K562 (cell line): ENCODE measurements around the gene OR2V2. TPM values are rescaled to one million over a fixed set of nuclear protein-coding genes. Genes with fewer than 3 reads are reported as not detected.

ENCODE experiments used
- ETV5 ChIP-seq: sonication (generic); formaldehyde crosslinking; IDR thresholded peaks from 2 replicates; pipeline ENCODE4 v1.4.0; 2020; ENCODE audit warnings: low read depth, mild to moderate bottlenecking, missing genetic modification reagents
- NFIX ChIP-seq: fragments of 250-450 bp; sonication (Bioruptor Pico); IDR thresholded peaks from 2 replicates; pipeline ENCODE4 v1.4.0; 2020; ENCODE audit warnings: low read depth, mild to moderate bottlenecking, moderate library complexity
- RAD21 ChIP-seq, 2 experiments: fragments of 250-450 bp in 1 of 2; fragments of 450-650 bp in 1 of 2; sonication (Bioruptor Pico) in 1 of 2; formaldehyde crosslinking in 1 of 2; IDR thresholded peaks in 1 of 2; conservative IDR thresholded peaks in 1 of 2; 2 replicates each; pipeline versions ENCODE4 v1.4.0 to v1.8.0; 2020 to 2022; ENCODE audit warnings: mild to moderate bottlenecking in 2 of 2, moderate library complexity in 1 of 2
- SMARCB1 ChIP-seq: IDR thresholded peaks from 2 replicates; pipeline ENCODE4 v1.6.1; 2011; ENCODE audit warnings: improper control_type of control experiment, low read depth; ENCODE audit not compliant: insufficient read length
- TAF1 ChIP-seq: IDR thresholded peaks from 2 replicates; pipeline ENCODE4 v1.6.1; 2011; ENCODE audit warnings: mild to moderate bottlenecking, low read length, moderate library complexity; ENCODE audit not compliant: insufficient read depth, control insufficient read depth, severe bottlenecking; ENCODE audit errors: extremely low read depth
- ZFP1 ChIP-seq: fragments of 450-650 bp; formaldehyde crosslinking; IDR thresholded peaks from 2 replicates; pipeline ENCODE4 v1.4.0; 2020; ENCODE audit warnings: mild to moderate bottlenecking, mixed read lengths
- ZNF174 ChIP-seq: fragments of 250-450 bp; sonication (Bioruptor Pico); IDR thresholded peaks from 2 replicates; pipeline ENCODE4 v1.4.0; 2020; ENCODE audit warnings: mild to moderate bottlenecking
- polyA plus RNA-seq, 8 experiments: library from polyadenylated mRNA; depleted of rRNA in 4 of 8; stranded (reverse) in 5 of 8; unstranded in 3 of 8; fragments of >200 nt; fragmentation: Nextera tagmentation in 2 of 8; fragmentation: Illumina TruSeq in 1 of 8; extraction: Ambion mirVana in 2 of 8; extraction: Trizol in 1 of 8; gene quantifications; 2 replicates each; pipeline versions ENCODE4 v1.2.1 to v1.2.3, GENCODE V29; 2011 to 2014; ENCODE audit warnings: inconsistent platforms in 1 of 8, missing spikeins in 1 of 8
- total RNA-seq, 7 experiments: library from RNA; depleted of rRNA in 6 of 7; stranded (reverse); fragments of >200 nt in 6 of 7; fragmentation: Illumina TruSeq in 2 of 7; extraction: Trizol in 2 of 7; gene quantifications; 2 replicates each; pipeline versions ENCODE4 v1.2.1 to v1.2.3, GENCODE V29; 2011 to 2021; ENCODE audit warnings: low replicate concordance in 1 of 7
- TF ChIP-seq, protein P1 (sequence below): fragments of 250-450 bp; sonication (Bioruptor Pico); IDR thresholded peaks from 2 replicates; pipeline ENCODE4 v1.4.0; 2020; ENCODE audit warnings: mild to moderate bottlenecking, moderate library complexity
- TF ChIP-seq, protein P2 (sequence below): fragments of 450-650 bp; IDR thresholded peaks from 2 replicates; pipeline ENCODE4 v1.6.1; 2014; ENCODE audit warnings: low read depth, mild to moderate bottlenecking, moderate library complexity, borderline replicate concordance
- TF ChIP-seq, protein P3 (sequence below), 3 experiments: IDR thresholded peaks in 2 of 3; conservative IDR thresholded peaks in 1 of 3; 2 replicates each; pipeline ENCODE4 v1.5.1; 2011 to 2012; ENCODE audit warnings: low read length in 3 of 3, mild to moderate bottlenecking in 3 of 3, control low read depth in 2 of 3, improper control_type of control experiment in 1 of 3, inconsistent platforms in 1 of 3, low read depth in 1 of 3, mixed read lengths in 1 of 3, moderate library complexity in 1 of 3; ENCODE audit not compliant: insufficient read depth in 2 of 3
- TF ChIP-seq, protein P4 (sequence below): fragments of 450-650 bp; IDR thresholded peaks from 2 replicates; pipeline ENCODE4 v1.6.1; 2017; ENCODE audit warnings: antibody characterized with exemption, mild to moderate bottlenecking

OR2V2 gene
- total and polyA plus RNA-seq, 9 of the 15 experiments (the other 6 are each of a cell fraction or from before 2014, with no cell fraction given) = 0.01 TPM; not detected in 8

DNA sequence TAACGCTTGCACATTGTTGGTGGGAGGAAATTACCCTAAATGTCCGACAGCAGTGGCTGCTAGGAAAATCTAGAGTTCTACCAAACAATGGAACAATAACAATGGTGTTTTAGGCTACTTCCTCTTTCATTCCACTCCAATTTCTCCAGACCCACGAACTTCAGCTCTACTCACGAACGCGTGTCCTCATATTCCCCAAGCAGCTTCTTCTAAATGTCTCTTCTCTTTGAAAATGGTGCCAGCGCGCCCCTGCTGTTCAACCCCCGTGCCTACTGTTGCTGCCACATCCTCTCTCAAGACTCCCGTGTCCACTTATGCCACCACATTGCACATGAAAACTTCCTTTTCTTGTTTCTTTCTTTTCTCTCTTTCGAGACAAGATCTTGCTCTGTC lies 25.6 kb downstream of the OR2V2 start (continued):
- TF ChIP-seq, protein P1, sequence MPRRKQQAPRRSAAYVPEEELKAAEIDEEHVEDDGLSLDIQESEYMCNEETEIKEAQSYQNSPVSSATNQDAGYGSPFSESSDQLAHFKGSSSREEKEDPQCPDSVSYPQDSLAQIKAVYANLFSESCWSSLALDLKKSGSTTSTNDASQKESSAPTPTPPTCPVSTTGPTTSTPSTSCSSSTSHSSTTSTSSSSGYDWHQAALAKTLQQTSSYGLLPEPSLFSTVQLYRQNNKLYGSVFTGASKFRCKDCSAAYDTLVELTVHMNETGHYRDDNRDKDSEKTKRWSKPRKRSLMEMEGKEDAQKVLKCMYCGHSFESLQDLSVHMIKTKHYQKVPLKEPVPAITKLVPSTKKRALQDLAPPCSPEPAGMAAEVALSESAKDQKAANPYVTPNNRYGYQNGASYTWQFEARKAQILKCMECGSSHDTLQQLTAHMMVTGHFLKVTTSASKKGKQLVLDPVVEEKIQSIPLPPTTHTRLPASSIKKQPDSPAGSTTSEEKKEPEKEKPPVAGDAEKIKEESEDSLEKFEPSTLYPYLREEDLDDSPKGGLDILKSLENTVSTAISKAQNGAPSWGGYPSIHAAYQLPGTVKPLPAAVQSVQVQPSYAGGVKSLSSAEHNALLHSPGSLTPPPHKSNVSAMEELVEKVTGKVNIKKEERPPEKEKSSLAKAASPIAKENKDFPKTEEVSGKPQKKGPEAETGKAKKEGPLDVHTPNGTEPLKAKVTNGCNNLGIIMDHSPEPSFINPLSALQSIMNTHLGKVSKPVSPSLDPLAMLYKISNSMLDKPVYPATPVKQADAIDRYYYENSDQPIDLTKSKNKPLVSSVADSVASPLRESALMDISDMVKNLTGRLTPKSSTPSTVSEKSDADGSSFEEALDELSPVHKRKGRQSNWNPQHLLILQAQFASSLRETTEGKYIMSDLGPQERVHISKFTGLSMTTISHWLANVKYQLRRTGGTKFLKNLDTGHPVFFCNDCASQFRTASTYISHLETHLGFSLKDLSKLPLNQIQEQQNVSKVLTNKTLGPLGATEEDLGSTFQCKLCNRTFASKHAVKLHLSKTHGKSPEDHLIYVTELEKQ (CRISPR knock-in tag) = no peak
- TF ChIP-seq SMARCB1 (peak; percentile 71), ZFP1 (CRISPR knock-in tag) (no peak), RAD21 (CRISPR knock-in tag; conservative IDR thresholded peaks at IDR 0.05 in 1 of 2, IDR thresholded peaks at IDR 0.05 in 1 of 2) (peak in 1 of 2 experiments; percentile 21; a peak in 1 of 4 replicates), ETV5 (CRISPR knock-in tag) (0 out of 2 replicates have a peak, but pooled peaks have one; percentile 12), TAF1 (peak; percentile 17), NFIX (no peak), ZNF174 (CRISPR knock-in tag) (no peak)
- TF ChIP-seq, protein P2, sequence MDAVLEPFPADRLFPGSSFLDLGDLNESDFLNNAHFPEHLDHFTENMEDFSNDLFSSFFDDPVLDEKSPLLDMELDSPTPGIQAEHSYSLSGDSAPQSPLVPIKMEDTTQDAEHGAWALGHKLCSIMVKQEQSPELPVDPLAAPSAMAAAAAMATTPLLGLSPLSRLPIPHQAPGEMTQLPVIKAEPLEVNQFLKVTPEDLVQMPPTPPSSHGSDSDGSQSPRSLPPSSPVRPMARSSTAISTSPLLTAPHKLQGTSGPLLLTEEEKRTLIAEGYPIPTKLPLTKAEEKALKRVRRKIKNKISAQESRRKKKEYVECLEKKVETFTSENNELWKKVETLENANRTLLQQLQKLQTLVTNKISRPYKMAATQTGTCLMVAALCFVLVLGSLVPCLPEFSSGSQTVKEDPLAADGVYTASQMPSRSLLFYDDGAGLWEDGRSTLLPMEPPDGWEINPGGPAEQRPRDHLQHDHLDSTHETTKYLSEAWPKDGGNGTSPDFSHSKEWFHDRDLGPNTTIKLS = 0 out of 2 replicates have a peak, but pooled peaks have one; percentile 30
- TF ChIP-seq, protein P3, sequence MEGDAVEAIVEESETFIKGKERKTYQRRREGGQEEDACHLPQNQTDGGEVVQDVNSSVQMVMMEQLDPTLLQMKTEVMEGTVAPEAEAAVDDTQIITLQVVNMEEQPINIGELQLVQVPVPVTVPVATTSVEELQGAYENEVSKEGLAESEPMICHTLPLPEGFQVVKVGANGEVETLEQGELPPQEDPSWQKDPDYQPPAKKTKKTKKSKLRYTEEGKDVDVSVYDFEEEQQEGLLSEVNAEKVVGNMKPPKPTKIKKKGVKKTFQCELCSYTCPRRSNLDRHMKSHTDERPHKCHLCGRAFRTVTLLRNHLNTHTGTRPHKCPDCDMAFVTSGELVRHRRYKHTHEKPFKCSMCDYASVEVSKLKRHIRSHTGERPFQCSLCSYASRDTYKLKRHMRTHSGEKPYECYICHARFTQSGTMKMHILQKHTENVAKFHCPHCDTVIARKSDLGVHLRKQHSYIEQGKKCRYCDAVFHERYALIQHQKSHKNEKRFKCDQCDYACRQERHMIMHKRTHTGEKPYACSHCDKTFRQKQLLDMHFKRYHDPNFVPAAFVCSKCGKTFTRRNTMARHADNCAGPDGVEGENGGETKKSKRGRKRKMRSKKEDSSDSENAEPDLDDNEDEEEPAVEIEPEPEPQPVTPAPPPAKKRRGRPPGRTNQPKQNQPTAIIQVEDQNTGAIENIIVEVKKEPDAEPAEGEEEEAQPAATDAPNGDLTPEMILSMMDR (IDR thresholded peaks at IDR 0.05 in 2 of 3, conservative IDR thresholded peaks at IDR 0.05 in 1 of 3; ENCODE audit: insufficient read depth in 2 of 3, low read depth in 1 of 3, low read length in 3 of 3) = peak; percentile 30 to 53 (median 33); a peak in 5 of 6 replicates
- TF ChIP-seq, protein P4, sequence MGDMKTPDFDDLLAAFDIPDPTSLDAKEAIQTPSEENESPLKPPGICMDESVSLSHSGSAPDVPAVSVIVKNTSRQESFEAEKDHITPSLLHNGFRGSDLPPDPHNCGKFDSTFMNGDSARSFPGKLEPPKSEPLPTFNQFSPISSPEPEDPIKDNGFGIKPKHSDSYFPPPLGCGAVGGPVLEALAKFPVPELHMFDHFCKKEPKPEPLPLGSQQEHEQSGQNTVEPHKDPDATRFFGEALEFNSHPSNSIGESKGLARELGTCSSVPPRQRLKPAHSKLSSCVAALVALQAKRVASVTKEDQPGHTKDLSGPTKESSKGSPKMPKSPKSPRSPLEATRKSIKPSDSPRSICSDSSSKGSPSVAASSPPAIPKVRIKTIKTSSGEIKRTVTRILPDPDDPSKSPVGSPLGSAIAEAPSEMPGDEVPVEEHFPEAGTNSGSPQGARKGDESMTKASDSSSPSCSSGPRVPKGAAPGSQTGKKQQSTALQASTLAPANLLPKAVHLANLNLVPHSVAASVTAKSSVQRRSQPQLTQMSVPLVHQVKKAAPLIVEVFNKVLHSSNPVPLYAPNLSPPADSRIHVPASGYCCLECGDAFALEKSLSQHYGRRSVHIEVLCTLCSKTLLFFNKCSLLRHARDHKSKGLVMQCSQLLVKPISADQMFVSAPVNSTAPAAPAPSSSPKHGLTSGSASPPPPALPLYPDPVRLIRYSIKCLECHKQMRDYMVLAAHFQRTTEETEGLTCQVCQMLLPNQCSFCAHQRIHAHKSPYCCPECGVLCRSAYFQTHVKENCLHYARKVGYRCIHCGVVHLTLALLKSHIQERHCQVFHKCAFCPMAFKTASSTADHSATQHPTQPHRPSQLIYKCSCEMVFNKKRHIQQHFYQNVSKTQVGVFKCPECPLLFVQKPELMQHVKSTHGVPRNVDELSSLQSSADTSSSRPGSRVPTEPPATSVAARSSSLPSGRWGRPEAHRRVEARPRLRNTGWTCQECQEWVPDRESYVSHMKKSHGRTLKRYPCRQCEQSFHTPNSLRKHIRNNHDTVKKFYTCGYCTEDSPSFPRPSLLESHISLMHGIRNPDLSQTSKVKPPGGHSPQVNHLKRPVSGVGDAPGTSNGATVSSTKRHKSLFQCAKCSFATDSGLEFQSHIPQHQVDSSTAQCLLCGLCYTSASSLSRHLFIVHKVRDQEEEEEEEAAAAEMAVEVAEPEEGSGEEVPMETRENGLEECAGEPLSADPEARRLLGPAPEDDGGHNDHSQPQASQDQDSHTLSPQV = 0 out of 2 replicates have a peak, but pooled peaks have one; percentile 37
